Measurements from ENCODE around the gene WT1.

WT1 gene

GRCh38 chr11:32437495-32438345, 2.4 kb upstream of the WT1 start:
- Histone ChIP-seq H3K4me1 (ENCODE audit: control insufficient read depth, low read length) (no peaks in the 10 kb centered on the region), H3K27ac (ENCODE audit: low read depth, low read length) (no peak overlapping the region), H3K4me2 (ENCODE audit: low read length) (no peak overlapping the region), H3K27me3 (ENCODE audit: control insufficient read depth, low read length) (peaks cover 21% of the 10 kb centered on the region), H3K9me3 (ENCODE audit: control insufficient read depth, insufficient read depth, low read length) (no peaks in the 10 kb centered on the region), H3K36me3 (ENCODE audit: control insufficient read depth, low read length) (no peaks in the 10 kb centered on the region), H3K4me3 (ENCODE audit: low read length) (no peak overlapping the region), H3F3A (ENCODE audit: control insufficient read depth, insufficient read depth) (no peaks in the 10 kb centered on the region), H3K79me2 (ENCODE audit: control insufficient read depth, low read length) (no peaks in the 10 kb centered on the region), H4K20me1 (ENCODE audit: control insufficient read depth, insufficient read depth, low read depth, low read length) (no peaks in the 10 kb centered on the region), H3K9me2 (replicated peaks; ENCODE audit: control insufficient read depth, low read length) (no peaks in the 10 kb centered on the region)
- no peak for TF ChIP-seq EZH2phosphoT487 (IDR thresholded peaks at IDR 0.05; ENCODE audit: borderline replicate concordance, low read length)
- TF ChIP-seq CTCF (IDR thresholded peaks at IDR 0.05; ENCODE audit: low read depth, low read length, poor library complexity, severe bottlenecking), result no peak

- H3K9me3 ChIP-seq (ENCODE audit: control insufficient read depth, insufficient read depth, low read length), result no peaks in the 10 kb centered on the region
- no peaks in the 10 kb centered on the region for H3K79me2 ChIP-seq (ENCODE audit: control insufficient read depth, low read length)
- peaks cover 15% of the 10 kb centered on the region for H3K27me3 ChIP-seq (ENCODE audit: control insufficient read depth, low read length)
- no peaks in the 10 kb centered on the region for H3K36me3 ChIP-seq (ENCODE audit: control insufficient read depth, low read length)
- no peaks in the 10 kb centered on the region for H3F3A ChIP-seq (ENCODE audit: control insufficient read depth, insufficient read depth)
- TF ChIP-seq EZH2phosphoT487 (IDR thresholded peaks at IDR 0.05; ENCODE audit: borderline replicate concordance, low read length) (no peak), CTCF (IDR thresholded peaks at IDR 0.05; ENCODE audit: low read depth, low read length, poor library complexity, severe bottlenecking) (no peak)
- H3K9me2 ChIP-seq (replicated peaks; ENCODE audit: control insufficient read depth, low read length), result no peaks in the 10 kb centered on the region
- no peak overlapping the region for H3K27ac ChIP-seq (ENCODE audit: low read depth, low read length)
- no peak overlapping the region for H3K4me3 ChIP-seq (ENCODE audit: low read length)
- no peaks in the 10 kb centered on the region for H4K20me1 ChIP-seq (ENCODE audit: control insufficient read depth, insufficient read depth, low read depth, low read length)
- no peaks in the 10 kb centered on the region for H3K4me1 ChIP-seq (ENCODE audit: control insufficient read depth, low read length)
- no peak overlapping the region for H3K4me2 ChIP-seq (ENCODE audit: low read length)
Observed at GRCh38 chr11:32436751-32437494, 1.6 kb upstream of the WT1 start.

- H3K9me2 ChIP-seq (replicated peaks; ENCODE audit: control insufficient read depth, low read length), result no peaks in the 10 kb centered on the region
- H3K9me3 ChIP-seq (ENCODE audit: control insufficient read depth, insufficient read depth, low read length), result no peaks in the 10 kb centered on the region
- no peaks in the 10 kb centered on the region for H3K79me2 ChIP-seq (ENCODE audit: control insufficient read depth, low read length)
- TF ChIP-seq EZH2phosphoT487 (IDR thresholded peaks at IDR 0.05; ENCODE audit: borderline replicate concordance, low read length) (no peak), CTCF (IDR thresholded peaks at IDR 0.05; ENCODE audit: low read depth, low read length, poor library complexity, severe bottlenecking) (no peak)
- H3K27ac ChIP-seq (ENCODE audit: low read depth, low read length), result no peak overlapping the region
- H3K27me3 ChIP-seq (ENCODE audit: control insufficient read depth, low read length), result peaks cover 7% of the 10 kb centered on the region
- H4K20me1 ChIP-seq (ENCODE audit: control insufficient read depth, insufficient read depth, low read depth, low read length), result no peaks in the 10 kb centered on the region
- no peak overlapping the region for H3K4me3 ChIP-seq (ENCODE audit: low read length)
- no peaks in the 10 kb centered on the region for H3F3A ChIP-seq (ENCODE audit: control insufficient read depth, insufficient read depth)
- no peaks in the 10 kb centered on the region for H3K36me3 ChIP-seq (ENCODE audit: control insufficient read depth, low read length)
- H3K4me2 ChIP-seq (ENCODE audit: low read length), result no peak overlapping the region
- H3K4me1 ChIP-seq (ENCODE audit: control insufficient read depth, low read length), result no peaks in the 10 kb centered on the region
Observed at GRCh38 chr11:32435942-32436750, 807 bp upstream of the WT1 start.

All from DOHH2 (cell line).